Right lobe of liver (tissue), 6 donors: ENCODE measurements around the gene ARGLU1. TPM values are rescaled to one million over a fixed set of nuclear protein-coding genes. Genes with fewer than 3 reads are reported as not detected.

Source experiments
- ATAC-seq, 4 donors: fragments of 200-7000 bp; cut with Tn5 transposase; one replicate each; pipeline ENCODE4 v1.9.1; 2020; ENCODE audit warnings: mild to moderate bottlenecking in 4 of 4, moderate library complexity in 4 of 4
- DNase-seq, 3 donors: peaks; one replicate each; pipeline ENCODE4 v3.0.0-alpha.2; 2020
- H3K27ac ChIP-seq, 3 donors: fragments of 200-600 bp; one replicate each; pipeline ENCODE4 v1.8.0; 2022
- H3K27me3 ChIP-seq, 2 donors: fragments of 200-600 bp; one replicate each; pipeline ENCODE4 v1.8.0; 2022
- H3K36me3 ChIP-seq, 4 donors: fragments of 200-600 bp; sonication (generic) in 1 of 4; one replicate each; pipeline versions ENCODE4 v1.5.1 to v1.8.0; 2017 to 2022; ENCODE audit warnings: control low read depth in 1 of 4
- H3K4me1 ChIP-seq, 4 donors: fragments of 200-600 bp; sonication (generic) in 1 of 4; one replicate each; pipeline versions ENCODE4 v1.5.1 to v1.8.0; 2017 to 2022; ENCODE audit warnings: control low read depth in 1 of 4
- H3K4me3 ChIP-seq, 3 donors: fragments of 200-600 bp; one replicate each; pipeline ENCODE4 v1.8.0; 2022
- H3K9me3 ChIP-seq, 4 donors: fragments of 200-600 bp; sonication (generic) in 1 of 4; one replicate each; pipeline versions ENCODE4 v1.5.1 to v1.8.0; 2017 to 2022; ENCODE audit warnings: control low read depth in 1 of 4
- CTCF ChIP-seq, 4 donors: fragments of 200-600 bp in 3 of 4; fragments of 450-650 bp in 1 of 4; IDR thresholded peaks; one replicate each; pipeline versions ENCODE4 v1.5.1 to v1.8.0; 2016 to 2022; ENCODE audit warnings: antibody characterized with exemption in 4 of 4, mild to moderate bottlenecking in 2 of 4
- POLR2A ChIP-seq: fragments of 450-650 bp; IDR thresholded peaks from one replicate; pipeline ENCODE4 v1.6.1; 2017; ENCODE audit warnings: antibody characterized with exemption, mild to moderate bottlenecking
- WGBS: methylation state at CpG from one replicate; pipeline ENCODE4 v1.1.6; 2018; ENCODE audit warnings: low coverage, low lambda C conversion rate; ENCODE audit not compliant: insufficient coverage; ENCODE audit errors: missing lambda C conversion rate; 5-methylcytosine and 5-hydroxymethylcytosine counted together
- intact Hi-C, 2 donors: fragments of 100-400 bp; cut with DNase I; formaldehyde crosslinking; loops; one replicate each; pipeline versions ENCODE4 v1.11.2 to v1.14.1; 2022
- total RNA-seq, 6 experiments: library from RNA; depleted of rRNA in 2 of 6; stranded (reverse); fragments of >200 nt in 2 of 6; fragmentation: NEBNext Ultra II Directional in 3 of 6; extraction: Animal tissue kit (Norgen Biotek cat#: 25700) in 3 of 6; gene quantifications; one replicate each; pipeline versions ENCODE4 v1.1.0 to v1.2.4, GENCODE V29; 2016 to 2023
- donor health status: DM: no; HTN: yes; CAD: no.
- donor health status: DM: no; HTN: no; CAD: no.
- donor health status: DM: no; HTN: no; CAD: no.
- donor health status: DM: no; HTN: yes; CAD: no.
- donor health status: DM: no; HTN: yes; CAD: no.

The ARGLU1 gene
- total RNA-seq, 6 experiments from 2014 or later = 19.9 to 35.6 (median 32.0) TPM

- Histone ChIP-seq H3K27me3 (peaks cover 0 to 8% of the 10 kb centered on the region in 2 donors), H3K9me3 (no peaks in the 10 kb centered on the region), H3K36me3 (no peaks in the 10 kb centered on the region), H3K4me1 (peaks cover 0 to 21% (median 4%) of the 10 kb centered on the region in 4 donors), H3K4me3 (peak overlapping the region; percentile 61 to 68 (median 61)), H3K27ac (peak overlapping the region in 2 of 3 donors; percentile 41 to 42)
- WGBS = 10% methylated on average over 15 of the region's 50 CpGs
- intact Hi-C loops = no loop called here
- peak; percentile 71 to 78 (median 77) for ATAC-seq
- TF ChIP-seq CTCF (IDR thresholded peaks at IDR 0.05) (peak; percentile 84 to 99 (median 97)), POLR2A (no peak)
- peak; percentile 90 to 94 (median 92) for DNase-seq
Observed at GRCh38 chr13:106536244-106537034, 31.5 kb downstream of the ARGLU1 start.

GRCh38 chr13:106535552-106536243, 32.2 kb downstream of the ARGLU1 start, which contains the start of gene EFNB2:
Gene EFNB2 (minus strand): TSS chr13:106535662. CDS start chr13:106534964, 698 bp downstream.
- Histone ChIP-seq H3K9me3 (no peaks in the 10 kb centered on the region), H3K27ac (peak within 1 kb of the TSS; percentile 9 to 74 (median 51)), H3K27me3 (peaks cover 0 to 8% of the 10 kb centered on the region in 2 donors), H3K4me1 (peaks cover 0 to 21% (median 4%) of the 10 kb centered on the region in 4 donors), H3K4me3 (peak within 1 kb of the TSS; percentile 61 to 68 (median 61)), H3K36me3 (no peaks in the 10 kb centered on the region)
- intact Hi-C loops = no loop called here
- peak; percentile 85 to 95 (median 92) for ATAC-seq
- DNase-seq = peak; percentile 94 to 95 (median 94)
- peak; percentile 86 for TF ChIP-seq POLR2A
- TF ChIP-seq CTCF (IDR thresholded peaks at IDR 0.05) = peak in 1 of 4 donors; percentile 11
- WGBS = 1% methylated on average over 21 of the region's 102 CpGs

GRCh38 chr13:106534639-106535551, 33.0 kb downstream of the ARGLU1 start:
- H3K4me1 ChIP-seq = peaks cover 0 to 21% (median 4%) of the 10 kb centered on the region in 4 donors
- peaks cover 0 to 8% of the 10 kb centered on the region in 2 donors for H3K27me3 ChIP-seq
- H3K36me3 ChIP-seq = no peaks in the 10 kb centered on the region
- WGBS = 20% methylated on average over 1 of the region's 121 CpGs
- peak overlapping the region; percentile 9 to 74 (median 51) for H3K27ac ChIP-seq
- intact Hi-C loops = no loop called here
- no peaks in the 10 kb centered on the region for H3K9me3 ChIP-seq
- ATAC-seq (no peak), DNase-seq (peak in 1 of 3 donors; percentile 36)
- TF ChIP-seq CTCF (IDR thresholded peaks at IDR 0.05) = no peak
- no peak for TF ChIP-seq POLR2A
- peak overlapping the region; percentile 53 to 68 (median 61) for H3K4me3 ChIP-seq
